ENCODE measurements around the gene S100A7A. TPM values are rescaled to one million over a fixed set of nuclear protein-coding genes. Genes with fewer than 3 reads are reported as not detected.
"Not testable (repeated sequence)": the region's sequence is repeated elsewhere in the genome, so short reads cannot be mapped to it uniquely, and the experiment has no call there.

The S100A7A gene
- total RNA-seq, 1 donor from 2014 or later, result not detected

DNA sequence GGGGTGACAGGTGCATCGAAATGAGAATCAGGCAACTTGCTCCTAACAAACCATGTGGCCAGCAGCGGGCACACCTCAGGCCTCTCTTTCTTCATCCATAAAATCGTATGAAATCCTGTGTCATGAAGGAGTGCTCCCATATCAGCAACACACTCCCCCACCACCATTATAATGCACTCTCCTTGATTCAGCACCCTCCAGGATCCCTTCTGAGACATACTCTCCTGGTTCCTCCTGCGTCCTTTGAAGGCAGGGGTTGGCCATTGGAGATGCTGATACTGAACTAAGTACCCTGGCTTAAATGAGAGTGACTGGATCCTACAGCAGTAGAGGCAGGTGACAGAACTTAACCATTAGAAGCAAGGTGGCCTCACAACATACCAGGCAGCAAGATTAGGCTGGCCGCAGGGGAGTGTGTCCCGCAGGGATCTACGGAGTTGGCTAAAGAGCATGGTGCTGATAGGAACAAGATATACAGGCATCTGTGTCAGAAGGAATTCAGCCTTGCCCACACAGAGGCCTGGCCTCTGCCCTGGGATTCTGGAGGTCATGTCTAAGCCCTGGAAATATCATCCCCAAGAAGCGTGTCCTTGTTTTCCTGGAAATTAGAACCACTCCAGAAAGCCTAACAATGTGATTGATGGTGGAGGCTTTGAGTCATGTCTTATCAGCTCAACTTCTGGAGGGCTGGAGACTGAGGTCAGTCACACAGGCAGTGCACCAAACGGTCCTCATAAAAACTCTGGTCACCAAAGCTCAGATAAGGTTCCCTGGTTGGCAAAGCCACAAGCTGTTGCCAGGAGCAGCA, 16.8 kb downstream of the S100A7A start:
- Mint-ChIP-seq H3K4me1 (ENCODE audit: low read depth) (no peaks in the 10 kb centered on the region), H3K36me3 (ENCODE audit: low read depth) (no peaks in the 10 kb centered on the region), H3K27ac (no peak overlapping the region), H3K27me3 (ENCODE audit: insufficient read depth) (peaks cover 7% of the 10 kb centered on the region), H3K9me3 (no peaks in the 10 kb centered on the region), H3K4me3 (no peak overlapping the region)
- DNase-seq (ENCODE audit: low spot score), result no peak
- intact Hi-C loops (cut with micrococcal nuclease), result no loop called here

DNA sequence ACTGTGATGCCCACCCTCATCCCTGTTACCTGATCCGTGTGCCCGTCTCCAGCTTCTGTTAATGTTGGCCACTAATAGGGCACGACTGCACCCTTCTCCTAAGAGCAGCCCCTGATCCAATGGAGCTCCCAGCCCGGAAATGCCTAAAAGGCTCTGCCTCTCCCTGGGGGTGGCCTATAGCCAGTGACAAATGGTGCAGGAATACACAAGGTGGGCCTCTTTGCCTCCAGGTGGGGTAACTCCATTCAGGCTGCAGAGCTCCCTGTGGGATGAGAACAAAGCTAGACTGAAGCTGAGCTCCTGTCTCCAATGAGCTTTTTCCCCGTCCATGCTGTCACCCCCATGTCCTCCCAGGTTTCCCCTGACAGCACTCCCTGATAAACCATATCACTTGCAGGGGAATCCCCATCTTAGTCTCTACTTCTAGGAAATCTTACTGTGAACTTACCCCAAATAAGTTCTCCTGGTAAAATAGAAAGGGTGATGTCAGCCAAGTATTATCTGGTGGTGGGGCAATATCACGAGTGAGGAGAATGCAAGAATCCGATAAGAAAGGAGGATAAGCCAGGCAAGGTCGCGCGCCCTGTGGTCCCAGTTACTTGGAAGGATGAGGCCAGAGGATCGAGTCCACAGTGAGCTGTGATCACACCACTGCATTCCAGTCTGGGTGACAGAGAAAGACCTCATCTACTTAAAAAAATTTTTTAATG, 18.6 kb downstream of the S100A7A start:
- no peaks in the 10 kb centered on the region for H3K9me3 Mint-ChIP-seq
- H3K27me3 Mint-ChIP-seq (ENCODE audit: insufficient read depth), result peaks cover 4% of the 10 kb centered on the region
- intact Hi-C loops (cut with micrococcal nuclease), result no loop called here
- DNase-seq (ENCODE audit: low spot score), result no peak
- H3K27ac Mint-ChIP-seq, result no peak overlapping the region
- no peaks in the 10 kb centered on the region for H3K4me1 Mint-ChIP-seq (ENCODE audit: low read depth)
- H3K36me3 Mint-ChIP-seq (ENCODE audit: low read depth), result no peaks in the 10 kb centered on the region
- no peak overlapping the region for H3K4me3 Mint-ChIP-seq

DNA sequence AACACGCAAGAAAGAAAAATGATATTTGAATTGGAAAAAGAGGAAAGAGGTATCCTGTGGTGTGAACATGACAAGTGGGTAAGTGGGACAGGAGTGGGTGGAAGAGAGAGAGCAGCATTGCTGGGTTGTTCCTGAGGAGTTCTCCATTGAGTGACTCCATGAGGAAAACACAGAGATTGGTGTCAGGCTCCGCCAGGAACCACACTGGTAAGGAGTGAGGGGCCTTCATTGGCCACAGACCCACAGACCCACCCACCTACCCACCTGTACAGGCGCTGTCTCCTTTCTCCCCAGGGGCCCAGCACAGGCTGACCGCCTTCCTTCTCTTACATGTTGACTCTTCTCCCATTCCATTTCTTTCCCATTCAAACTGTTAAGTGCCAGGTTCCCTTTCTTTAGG, 20.9 kb downstream of the S100A7A start:
- H3K9me3 Mint-ChIP-seq, result no peaks in the 10 kb centered on the region
- H3K27me3 Mint-ChIP-seq (ENCODE audit: insufficient read depth), result peaks cover 4% of the 10 kb centered on the region
- H3K27ac Mint-ChIP-seq, result no peak overlapping the region
- DNase-seq (ENCODE audit: low spot score), result no peak
- H3K4me3 Mint-ChIP-seq, result no peak overlapping the region
- intact Hi-C loops (cut with micrococcal nuclease), result no loop called here
- no peaks in the 10 kb centered on the region for H3K36me3 Mint-ChIP-seq (ENCODE audit: low read depth)
- no peaks in the 10 kb centered on the region for H3K4me1 Mint-ChIP-seq (ENCODE audit: low read depth)

GRCh38 chr1:153438599-153438998, 22.3 kb downstream of the S100A7A start:
- intact Hi-C loops (cut with micrococcal nuclease), result no loop called here
- no peaks in the 10 kb centered on the region for H3K36me3 Mint-ChIP-seq (ENCODE audit: low read depth)
- H3K9me3 Mint-ChIP-seq, result no peaks in the 10 kb centered on the region
- H3K4me1 Mint-ChIP-seq (ENCODE audit: low read depth), result no peaks in the 10 kb centered on the region
- no peaks in the 10 kb centered on the region for H3K27me3 Mint-ChIP-seq (ENCODE audit: insufficient read depth)
- no peak overlapping the region for H3K27ac Mint-ChIP-seq
- H3K4me3 Mint-ChIP-seq, result no peak overlapping the region
- DNase-seq (ENCODE audit: low spot score), result no peak

DNA sequence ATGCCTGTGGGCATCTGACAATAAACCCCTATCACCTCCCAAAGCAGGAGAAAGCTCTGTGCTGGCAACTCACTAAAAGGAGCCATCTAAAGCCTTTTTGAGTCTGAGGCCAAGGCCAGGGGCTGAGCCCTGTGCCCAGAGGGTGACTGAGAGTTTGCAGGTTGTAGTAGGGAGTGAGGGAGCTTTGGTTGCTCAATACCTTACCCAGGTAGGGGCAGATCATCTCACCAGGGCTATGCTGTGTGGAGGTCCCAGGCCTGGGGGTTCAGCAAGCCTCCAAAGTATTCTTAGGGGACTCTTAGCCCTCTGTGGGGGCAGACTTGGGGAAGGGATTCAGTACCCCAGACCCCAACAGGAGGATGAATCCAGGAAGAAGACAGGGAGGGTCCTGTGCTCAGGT, 23.0 kb downstream of the S100A7A start:
- H3K9me3 Mint-ChIP-seq, result no peaks in the 10 kb centered on the region
- no peaks in the 10 kb centered on the region for H3K36me3 Mint-ChIP-seq (ENCODE audit: low read depth)
- H3K27ac Mint-ChIP-seq, result no peak overlapping the region
- no peak overlapping the region for H3K4me3 Mint-ChIP-seq
- H3K27me3 Mint-ChIP-seq (ENCODE audit: insufficient read depth), result no peaks in the 10 kb centered on the region
- DNase-seq (ENCODE audit: low spot score), result no peak
- H3K4me1 Mint-ChIP-seq (ENCODE audit: low read depth), result no peaks in the 10 kb centered on the region
- intact Hi-C loops (cut with micrococcal nuclease), result no loop called here

GRCh38 chr1:153441238-153441755, 25.0 kb downstream of the S100A7A start:
- intact Hi-C loops (cut with micrococcal nuclease), result no loop called here
- Mint-ChIP-seq H3K4me3 (no peak overlapping the region), H3K27ac (no peak overlapping the region), H3K4me1 (ENCODE audit: low read depth) (no peaks in the 10 kb centered on the region), H3K9me3 (no peaks in the 10 kb centered on the region), H3K27me3 (ENCODE audit: insufficient read depth) (no peaks in the 10 kb centered on the region), H3K36me3 (ENCODE audit: low read depth) (no peaks in the 10 kb centered on the region)
- no peak for DNase-seq (ENCODE audit: low spot score)

GRCh38 chr1:153443486-153443885, 27.2 kb downstream of the S100A7A start:
- H3K36me3 Mint-ChIP-seq (ENCODE audit: low read depth), result no peaks in the 10 kb centered on the region
- H3K4me1 Mint-ChIP-seq (ENCODE audit: low read depth), result no peaks in the 10 kb centered on the region
- peaks cover 3% of the 10 kb centered on the region for H3K27me3 Mint-ChIP-seq (ENCODE audit: insufficient read depth)
- no peak overlapping the region for H3K4me3 Mint-ChIP-seq
- intact Hi-C loops (cut with micrococcal nuclease), result no loop called here
- H3K9me3 Mint-ChIP-seq, result no peaks in the 10 kb centered on the region
- no peak for DNase-seq (ENCODE audit: low spot score)
- H3K27ac Mint-ChIP-seq, result no peak overlapping the region

DNA sequence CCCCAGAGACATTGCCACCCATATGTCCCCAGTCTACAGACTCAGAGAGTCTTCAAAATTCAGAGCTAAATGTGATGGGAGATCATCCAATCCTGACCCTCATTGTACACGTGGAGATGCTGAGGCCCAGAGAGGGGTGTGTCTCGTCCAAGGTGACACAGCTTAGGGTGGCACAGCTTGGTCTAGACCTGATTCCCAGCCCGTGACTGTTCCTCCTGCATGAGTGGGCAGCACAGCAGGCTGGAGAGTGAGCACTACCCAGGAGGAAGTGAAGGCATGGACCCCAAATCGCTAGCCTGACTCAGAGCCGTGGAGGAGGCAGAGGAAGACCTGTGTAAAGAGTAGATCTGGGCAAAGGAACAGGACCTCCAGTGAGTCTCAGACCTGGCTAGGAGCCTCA, 27.8 kb downstream of the S100A7A start:
- no peaks in the 10 kb centered on the region for H3K36me3 Mint-ChIP-seq (ENCODE audit: low read depth)
- no peaks in the 10 kb centered on the region for H3K9me3 Mint-ChIP-seq
- DNase-seq (ENCODE audit: low spot score), result no peak
- H3K4me1 Mint-ChIP-seq (ENCODE audit: low read depth), result no peaks in the 10 kb centered on the region
- peaks cover 3% of the 10 kb centered on the region for H3K27me3 Mint-ChIP-seq (ENCODE audit: insufficient read depth)
- intact Hi-C loops (cut with micrococcal nuclease), result no loop called here
- no peak overlapping the region for H3K27ac Mint-ChIP-seq
- H3K4me3 Mint-ChIP-seq, result no peak overlapping the region

- intact Hi-C loops (cut with micrococcal nuclease), result no loop called here
- no peak for DNase-seq (ENCODE audit: low spot score)
- H3K27ac Mint-ChIP-seq, result no peak overlapping the region
- peaks cover 3% of the 10 kb centered on the region for H3K27me3 Mint-ChIP-seq (ENCODE audit: insufficient read depth)
- H3K36me3 Mint-ChIP-seq (ENCODE audit: low read depth), result no peaks in the 10 kb centered on the region
- H3K9me3 Mint-ChIP-seq, result no peaks in the 10 kb centered on the region
- H3K4me1 Mint-ChIP-seq (ENCODE audit: low read depth), result no peaks in the 10 kb centered on the region
- H3K4me3 Mint-ChIP-seq, result no peak overlapping the region
Measured at GRCh38 chr1:153447498-153448170, 31.3 kb downstream of the S100A7A start.

DNA sequence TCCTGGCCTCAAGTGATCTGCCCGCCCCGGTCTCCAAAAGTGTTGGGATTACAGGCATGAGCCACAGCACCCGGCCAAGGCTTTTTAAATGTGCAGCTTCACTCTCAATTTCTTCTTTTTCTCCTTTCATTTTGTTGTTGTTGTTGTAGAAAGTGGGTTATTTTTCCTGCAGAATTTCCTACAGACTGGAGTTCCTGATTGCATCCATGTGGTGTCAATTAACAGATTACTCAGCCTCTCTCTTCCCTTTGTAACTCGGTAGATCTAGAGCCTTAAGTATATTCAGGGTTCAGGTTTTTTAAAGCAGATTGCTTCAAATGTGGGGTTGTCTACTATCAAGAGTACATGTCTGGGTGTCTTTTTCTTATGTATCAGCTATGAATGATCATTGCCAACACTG, 32.5 kb downstream of the S100A7A start:
- DNase-seq (ENCODE audit: low spot score); intact Hi-C loops (cut with micrococcal nuclease); H3K36me3 Mint-ChIP-seq (ENCODE audit: low read depth); H3K4me3 Mint-ChIP-seq; H3K9me3 Mint-ChIP-seq; H3K27ac Mint-ChIP-seq; H3K4me1 Mint-ChIP-seq (ENCODE audit: low read depth); H3K27me3 Mint-ChIP-seq (ENCODE audit: insufficient read depth): not testable (repeated sequence)

DNA sequence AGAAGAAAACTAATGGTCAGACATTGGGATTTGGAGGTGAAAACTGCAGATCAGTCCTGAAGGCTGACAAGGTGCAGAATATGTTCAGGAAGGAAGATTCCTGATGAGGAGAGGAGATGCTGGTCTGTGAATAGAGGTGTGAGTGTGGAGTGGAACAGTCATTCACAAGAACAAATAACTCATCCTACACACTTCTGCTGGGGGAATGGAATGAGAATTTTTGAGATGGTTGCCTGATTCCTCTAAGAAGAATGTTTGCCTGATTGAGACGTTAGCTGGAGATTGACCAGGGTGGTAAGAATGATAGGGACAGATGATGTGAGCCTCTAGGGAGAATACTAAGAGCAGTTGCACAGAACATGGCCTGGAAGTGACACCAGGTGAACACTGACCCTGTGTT, 40.1 kb downstream of the S100A7A start:
- no peaks in the 10 kb centered on the region for H3K4me1 Mint-ChIP-seq (ENCODE audit: low read depth)
- H3K27ac Mint-ChIP-seq, result no peak overlapping the region
- intact Hi-C loops (cut with micrococcal nuclease), result no loop called here
- peaks cover 4% of the 10 kb centered on the region for H3K27me3 Mint-ChIP-seq (ENCODE audit: insufficient read depth)
- DNase-seq (ENCODE audit: low spot score), result no peak
- no peak overlapping the region for H3K4me3 Mint-ChIP-seq
- no peaks in the 10 kb centered on the region for H3K36me3 Mint-ChIP-seq (ENCODE audit: low read depth)
- H3K9me3 Mint-ChIP-seq, result no peaks in the 10 kb centered on the region

- Mint-ChIP-seq H3K27ac (no peak overlapping the region), H3K27me3 (ENCODE audit: insufficient read depth) (peaks cover 20% of the 10 kb centered on the region), H3K9me3 (no peaks in the 10 kb centered on the region), H3K4me1 (ENCODE audit: low read depth) (no peaks in the 10 kb centered on the region), H3K36me3 (ENCODE audit: low read depth) (no peaks in the 10 kb centered on the region), H3K4me3 (no peak overlapping the region)
- intact Hi-C loops (cut with micrococcal nuclease), result no loop called here
- DNase-seq (ENCODE audit: low spot score), result no peak
Measured at GRCh38 chr1:153459655-153460054, 43.3 kb downstream of the S100A7A start.

GRCh38 chr1:153460551-153460950, 44.2 kb downstream of the S100A7A start, which contains the start of gene S100A7:
TSS of gene S100A7 (minus strand) at chr1:153460651. CDS start at chr1:153459013, 1,638 bp downstream.
- H3K27ac Mint-ChIP-seq, result no peak within 1 kb of the TSS
- peaks cover 20% of the 10 kb centered on the region for H3K27me3 Mint-ChIP-seq (ENCODE audit: insufficient read depth)
- H3K4me1 Mint-ChIP-seq (ENCODE audit: low read depth), result peaks cover 2% of the 10 kb centered on the region
- no peak within 1 kb of the TSS for H3K4me3 Mint-ChIP-seq
- no peak for DNase-seq (ENCODE audit: low spot score)
- intact Hi-C loops (cut with micrococcal nuclease), result no loop called here
- no peaks in the 10 kb centered on the region for H3K9me3 Mint-ChIP-seq
- no peaks in the 10 kb centered on the region for H3K36me3 Mint-ChIP-seq (ENCODE audit: low read depth)

All from activated T-helper 1 cell treated with anti-CD3 and anti-CD28 coated beads, Interleukin-12 subunit alpha, Interleukin-12 subunit beta, Interleukin-2, Interleukin-4 antibody, amounts not matched to agents 30 ng/mL and 10 ng/mL and 1 ng/mL, durations not matched to agents 14 hours and 24 hours and 36 hours (primary cell).